SW 1271 (cell line): Measurements from ENCODE around the gene SCFD2.
"Not testable (repeated sequence)": the region's sequence is repeated elsewhere in the genome, so short reads cannot be mapped to it uniquely, and the experiment has no call there.

Experiments used
- DNase-seq, 2 experiments: peaks; one replicate each; lab custom pipeline; 2025; lab: John Stamatoyannopoulos, UW

The SCFD2 gene

DNA sequence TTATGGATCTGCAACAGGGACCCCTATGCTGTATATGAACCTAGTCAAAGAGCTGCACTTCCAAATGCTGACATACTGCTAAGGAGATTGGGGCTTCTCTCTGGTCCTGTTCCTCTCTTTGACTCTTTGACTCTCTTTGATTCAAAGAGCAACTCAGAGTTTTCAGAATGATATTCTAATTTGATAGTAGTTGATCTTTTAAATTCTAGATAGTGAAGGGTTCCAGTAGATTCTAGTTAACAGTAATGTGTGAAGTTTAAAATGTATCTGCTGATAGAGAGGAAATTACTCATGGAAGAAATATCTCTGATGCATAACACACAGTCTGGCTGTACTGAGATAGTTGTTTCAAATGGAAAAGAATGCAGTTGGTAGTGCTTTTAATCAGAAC lies 264.7 kb downstream of the SCFD2 start:
- peak; percentile 6 to 56 for DNase-seq

DNA sequence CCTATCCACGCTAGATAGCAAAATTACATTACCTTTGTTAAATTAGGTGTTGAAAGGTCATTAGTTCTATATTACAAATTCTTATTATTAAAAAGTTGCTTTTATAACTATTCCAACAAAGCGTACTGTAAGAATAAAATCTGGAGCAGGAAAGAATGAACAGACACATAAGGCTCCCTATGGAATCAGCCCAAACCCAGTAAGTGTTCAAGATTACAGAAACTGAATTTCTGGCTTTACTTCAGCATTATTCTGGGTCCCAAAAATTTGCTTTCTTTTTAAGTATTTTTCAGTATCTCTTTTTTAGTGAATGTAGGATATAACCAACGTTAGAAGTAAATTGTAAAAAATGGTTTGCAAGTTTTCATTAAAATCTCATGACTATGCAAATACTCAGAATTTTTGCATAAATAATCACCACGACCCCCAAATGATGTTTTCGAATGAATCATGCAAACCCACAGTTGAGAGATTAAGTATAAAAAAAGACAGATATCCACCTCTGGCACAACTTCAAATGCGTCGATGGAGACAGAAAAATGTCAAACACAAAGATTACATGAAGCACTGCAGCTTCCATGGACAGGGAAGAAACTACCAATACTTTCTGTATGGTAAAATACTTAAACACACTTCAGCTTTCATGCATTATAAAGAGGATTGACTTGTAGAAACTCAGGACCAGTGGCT lies 265.2 kb downstream of the SCFD2 start:
- DNase-seq: no peak

DNA sequence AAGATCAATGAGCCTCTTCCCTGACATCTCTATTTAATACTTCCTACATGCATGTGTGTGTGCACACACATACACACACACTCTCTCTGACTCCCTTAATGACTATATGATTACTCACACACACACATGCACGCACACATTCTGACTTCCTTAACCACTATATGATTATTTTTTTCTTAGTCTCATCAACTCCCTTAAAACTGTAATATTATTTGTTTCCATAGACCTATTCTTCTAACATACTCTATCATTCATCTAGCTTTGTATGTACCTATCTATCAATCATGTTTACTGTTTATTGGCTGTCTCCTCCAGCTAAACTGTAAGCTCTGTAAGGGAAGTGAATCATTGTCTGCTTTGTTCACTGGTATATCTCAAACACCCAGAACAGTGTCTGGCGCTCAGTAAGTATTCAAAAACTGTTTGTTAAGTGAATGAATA lies 267.2 kb downstream of the SCFD2 start:
- peak in 1 of 2 experiments; percentile 1 for DNase-seq

DNA sequence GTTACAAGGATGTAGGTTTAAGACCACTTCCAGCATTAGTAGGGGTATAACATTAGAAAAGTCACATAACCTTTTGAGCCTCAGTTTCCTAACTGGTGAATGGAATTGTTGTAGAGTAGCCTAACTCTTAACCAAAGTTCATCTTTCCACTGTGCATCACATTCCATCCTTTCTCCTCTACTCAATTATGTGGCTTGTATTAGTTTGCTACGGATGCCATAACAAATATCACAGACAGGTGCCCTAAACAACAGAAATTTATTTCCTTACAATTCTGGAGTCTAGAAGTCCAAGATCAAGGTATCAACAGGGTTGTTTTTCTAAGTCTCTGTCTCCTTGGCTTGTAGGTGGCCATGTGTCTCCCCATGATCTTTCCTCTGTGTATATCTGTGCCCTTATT lies 271.8 kb downstream of the SCFD2 start:
- no peak for DNase-seq

DNA sequence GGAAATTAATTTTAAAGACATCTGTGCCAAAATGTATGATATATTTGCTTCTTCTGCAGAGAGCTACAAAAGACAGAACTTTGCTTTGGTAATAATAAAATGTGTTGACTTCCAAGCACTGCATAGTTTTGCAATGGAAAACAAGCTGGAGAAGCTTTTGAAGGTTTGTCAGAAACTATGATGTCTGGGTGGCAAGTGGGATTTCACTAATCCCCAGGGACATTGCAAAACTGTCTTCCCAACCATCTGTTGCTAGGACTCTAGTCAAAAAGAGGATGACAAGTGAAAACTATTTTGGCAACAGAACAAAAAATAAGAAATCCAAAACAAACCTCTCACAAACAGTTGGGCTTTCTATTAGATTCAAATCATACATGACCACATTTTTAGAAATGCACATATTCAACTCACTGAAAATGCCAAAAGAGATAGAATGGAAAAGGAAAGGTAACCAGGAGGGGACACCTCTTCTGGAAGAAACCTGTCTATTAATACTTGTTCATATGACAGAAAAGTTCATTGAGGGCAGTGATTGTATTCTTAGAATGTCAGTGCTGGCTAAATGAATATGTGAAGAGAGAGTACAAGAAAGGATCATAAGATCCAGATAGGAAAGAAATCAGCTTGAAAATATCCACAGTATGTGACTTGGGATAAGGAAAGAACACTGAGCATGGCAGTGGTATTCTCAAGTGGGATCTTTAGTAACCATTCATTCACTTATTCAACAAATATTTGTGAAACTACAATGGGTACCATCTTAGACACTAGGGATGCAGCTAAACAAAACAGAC lies 275.7 kb downstream of the SCFD2 start:
- no peak for DNase-seq

DNA sequence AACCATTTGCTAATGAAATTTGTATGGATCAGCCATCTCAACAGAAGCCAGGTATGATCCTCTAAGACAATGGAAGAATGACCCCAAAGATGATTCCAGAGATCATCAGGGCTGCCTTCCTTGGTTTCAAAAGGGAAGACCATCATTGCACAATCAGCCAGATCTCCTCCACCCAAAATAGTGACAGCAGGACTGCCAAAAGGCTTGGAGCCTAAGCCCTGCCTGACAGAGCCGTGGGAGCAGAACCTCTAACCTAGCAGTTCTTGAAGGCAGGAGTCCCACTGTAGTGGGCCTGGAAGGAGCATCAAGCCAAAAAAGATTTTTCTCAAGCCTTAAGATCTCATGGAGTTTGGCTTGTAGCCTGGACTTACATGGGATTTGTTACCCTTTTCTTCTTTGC lies 277.7 kb downstream of the SCFD2 start:
- DNase-seq: no peak

DNA sequence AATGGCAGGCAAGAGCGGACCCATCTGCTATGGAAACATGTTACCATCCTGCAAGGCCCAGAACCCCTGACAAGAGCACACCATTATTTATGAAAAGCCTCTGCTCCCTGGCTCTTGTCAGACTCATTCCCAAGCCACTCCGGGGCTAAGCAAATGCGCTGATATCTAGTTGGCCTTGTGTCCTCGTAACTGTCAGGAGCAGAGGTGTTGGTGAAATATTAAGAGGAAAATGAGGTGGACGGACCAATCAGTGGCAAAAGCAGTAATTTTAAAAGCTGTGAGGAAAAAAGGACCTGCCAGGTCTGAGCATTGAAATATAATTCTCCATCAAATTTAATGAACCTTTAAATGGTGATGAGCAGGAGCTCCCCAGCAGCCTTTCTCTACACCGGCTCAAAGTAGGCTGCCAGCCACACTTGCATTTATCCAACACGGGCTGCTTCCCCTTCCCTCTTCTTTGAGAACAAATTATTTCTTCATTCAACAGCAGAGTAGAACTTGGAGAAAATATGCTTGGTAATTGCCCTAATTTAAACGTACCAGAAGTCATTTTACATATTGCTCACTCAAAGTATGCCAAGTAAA lies 289.4 kb downstream of the SCFD2 start:
- DNase-seq: no peak

DNA sequence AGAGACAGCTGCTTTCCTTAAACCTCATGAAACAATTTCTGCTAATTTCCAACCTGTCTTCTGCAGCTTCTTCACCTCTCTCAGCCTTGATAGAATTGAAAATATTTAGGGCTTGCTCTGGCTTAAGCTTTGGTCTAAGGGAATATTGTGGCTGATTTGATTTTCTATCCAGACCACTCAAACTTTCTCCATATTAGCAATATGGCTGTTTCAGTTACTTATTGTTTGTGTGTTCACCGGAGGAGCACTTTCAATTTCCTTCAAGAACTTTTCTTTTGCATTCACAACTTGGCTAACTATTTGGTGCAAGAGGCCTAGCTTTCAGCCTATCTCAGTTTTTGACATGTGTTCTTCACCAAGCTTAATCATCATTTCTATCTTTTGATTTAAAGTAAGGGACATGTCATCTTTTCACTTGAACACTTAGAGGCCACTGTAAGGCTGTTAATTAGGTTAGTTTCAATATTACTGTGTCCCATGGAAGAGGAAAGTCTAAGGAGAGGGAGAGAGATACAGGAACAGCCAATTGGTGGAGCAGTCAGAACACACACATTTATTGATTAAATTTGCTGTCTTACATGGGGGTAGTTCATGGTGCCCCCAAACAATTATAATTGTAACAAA lies 290.6 kb downstream of the SCFD2 start:
- no peak for DNase-seq

DNA sequence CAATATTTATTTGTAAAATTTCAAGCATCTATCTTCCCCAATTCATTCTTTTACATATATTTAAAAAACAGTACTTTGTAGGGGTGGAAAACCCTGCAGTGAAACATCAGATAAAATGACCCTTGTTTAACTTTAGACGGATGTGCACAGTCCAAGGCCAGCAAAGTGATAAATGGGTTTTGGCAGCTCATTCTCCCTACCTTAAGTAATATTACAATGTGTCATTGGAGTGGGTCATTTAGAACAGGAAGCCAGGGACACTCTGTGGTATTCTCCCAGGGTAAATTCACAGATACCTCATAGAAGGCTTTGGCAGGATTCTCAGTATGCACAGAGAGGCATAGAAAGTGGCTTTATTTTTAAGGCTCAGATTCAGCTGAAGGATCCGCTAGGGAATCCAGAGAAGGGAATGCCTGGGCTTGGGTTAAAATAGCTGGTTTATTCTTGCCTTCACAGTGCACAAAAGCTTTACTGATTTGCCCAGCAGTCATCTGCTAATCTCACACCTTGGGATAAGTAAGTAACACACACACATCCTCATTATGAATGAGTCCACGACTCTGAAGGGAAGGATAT lies 297.0 kb downstream of the SCFD2 start:
- no peak for DNase-seq

DNA sequence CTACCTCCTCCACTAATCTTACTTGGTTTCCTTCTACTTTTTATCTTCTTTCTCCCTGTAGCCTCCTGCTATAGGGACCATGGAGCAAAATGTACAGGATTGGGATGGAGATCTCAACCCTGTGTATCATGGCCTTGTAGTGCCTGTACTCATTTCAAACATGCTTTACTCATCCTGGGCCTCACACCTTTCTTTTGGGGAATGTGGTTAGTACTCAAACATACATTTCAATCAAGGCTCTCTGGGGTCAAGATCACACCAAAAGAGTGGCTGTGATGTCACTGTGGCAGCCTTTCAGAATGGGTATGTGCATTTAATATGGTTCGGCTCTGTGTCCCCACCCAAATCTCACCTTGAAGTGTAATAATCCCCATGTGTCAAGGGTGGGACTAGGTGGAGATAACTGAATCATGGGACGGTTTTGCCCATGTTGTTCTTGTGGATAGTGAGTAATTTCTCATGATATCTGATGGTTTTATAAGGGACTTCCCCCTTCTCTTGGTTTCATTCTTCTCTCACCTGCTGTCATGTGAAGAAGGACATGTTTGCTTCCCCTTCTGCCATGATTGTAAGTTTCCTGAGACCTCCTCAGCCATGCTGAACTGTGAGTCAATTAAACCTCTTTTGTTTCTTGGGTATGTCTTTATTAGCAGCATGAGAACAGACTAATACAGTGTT lies 298.6 kb downstream of the SCFD2 start:
- no peak for DNase-seq

DNA sequence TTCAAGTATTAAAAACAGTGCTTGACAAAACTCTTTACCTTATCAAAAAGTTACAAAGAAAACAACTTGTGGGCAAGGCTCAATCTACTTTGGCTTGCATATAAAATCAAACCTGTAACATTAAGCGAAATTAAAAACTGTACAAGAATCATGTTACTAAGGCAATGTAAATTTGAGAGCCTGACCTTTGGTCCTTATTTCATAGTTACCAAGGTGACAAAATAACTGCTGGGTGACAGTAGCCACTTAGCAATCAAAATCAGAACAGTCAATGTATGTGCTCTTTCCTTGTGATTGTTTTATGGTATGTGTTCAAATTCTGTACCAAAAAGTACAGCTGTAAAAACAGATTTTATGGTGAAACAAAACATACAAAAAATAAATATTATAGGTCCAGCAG lies 299.7 kb downstream of the SCFD2 start:
- DNase-seq: no peak

DNA sequence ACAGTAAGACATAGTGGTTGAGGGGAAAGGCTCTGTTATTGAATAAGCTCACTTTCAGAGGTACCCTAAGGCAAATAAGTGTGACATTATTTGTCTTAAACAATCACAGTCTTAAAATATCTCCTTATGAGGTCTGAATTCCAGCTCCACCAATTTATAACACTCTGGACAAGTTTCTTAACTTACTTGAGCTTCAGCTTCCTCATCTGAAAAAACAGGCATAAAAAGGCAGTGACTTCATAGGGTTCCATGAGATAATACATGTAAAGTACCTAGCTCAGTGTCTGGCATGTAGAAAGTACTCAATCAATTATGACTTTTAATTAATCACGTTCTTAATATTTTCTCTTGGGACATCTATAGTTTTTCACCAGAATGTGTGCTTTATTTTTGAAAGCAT lies 301.3 kb downstream of the SCFD2 start:
- DNase-seq: no peak

DNA sequence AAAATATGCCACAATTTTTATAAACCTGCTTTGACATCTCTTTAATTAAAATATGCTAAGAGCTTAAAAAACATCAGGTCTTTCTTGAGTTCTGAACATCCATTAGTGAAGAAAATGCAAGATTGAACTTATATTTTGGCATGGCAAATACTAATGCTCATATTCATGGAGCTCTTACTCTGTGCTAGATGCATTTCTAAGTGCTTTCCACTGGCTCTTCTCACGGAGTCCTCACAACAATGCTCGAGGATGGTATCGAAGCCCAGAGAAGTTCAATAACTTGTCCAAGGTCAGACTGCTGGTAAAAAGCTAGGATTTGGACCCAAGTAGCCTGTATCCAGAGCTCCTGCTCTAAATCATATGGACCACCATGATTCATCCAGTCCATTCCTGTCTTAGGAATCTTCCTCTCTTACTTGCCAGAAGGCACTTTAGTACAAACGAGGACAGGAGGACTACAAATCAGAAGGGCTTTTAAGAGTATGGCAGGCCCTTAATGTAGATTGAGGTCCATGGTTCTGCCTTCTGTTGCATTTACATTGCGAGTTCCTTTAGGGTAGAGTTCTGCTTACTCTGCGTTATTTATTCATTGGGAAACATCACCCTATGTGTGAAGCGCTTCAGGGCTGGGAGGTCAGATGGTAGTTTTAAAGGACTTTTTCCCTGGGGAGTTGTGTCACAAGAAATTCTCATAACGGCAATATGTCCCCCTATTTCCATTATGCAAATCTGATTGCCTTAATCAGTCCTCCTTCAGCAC lies 304.6 kb downstream of the SCFD2 start:
- no peak for DNase-seq

DNA sequence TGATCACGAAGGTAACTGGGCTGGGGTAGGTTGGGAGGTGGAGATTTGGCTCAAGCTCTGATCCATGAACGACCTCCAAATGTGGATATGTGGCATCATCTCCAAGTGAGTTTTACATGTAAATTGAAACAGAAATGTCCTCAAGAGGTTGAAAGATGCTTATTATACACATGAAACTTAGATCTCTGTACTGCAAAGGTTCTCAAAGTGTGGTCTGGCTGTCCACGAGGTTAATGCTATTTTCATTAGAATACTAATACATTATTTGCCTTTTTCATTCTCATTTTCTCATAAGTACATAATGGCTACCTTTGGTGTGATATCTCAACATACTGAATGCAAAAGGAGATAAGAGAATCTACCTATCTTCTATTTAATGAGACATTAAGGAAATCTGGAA lies 305.6 kb downstream of the SCFD2 start:
- DNase-seq: no peak

DNA sequence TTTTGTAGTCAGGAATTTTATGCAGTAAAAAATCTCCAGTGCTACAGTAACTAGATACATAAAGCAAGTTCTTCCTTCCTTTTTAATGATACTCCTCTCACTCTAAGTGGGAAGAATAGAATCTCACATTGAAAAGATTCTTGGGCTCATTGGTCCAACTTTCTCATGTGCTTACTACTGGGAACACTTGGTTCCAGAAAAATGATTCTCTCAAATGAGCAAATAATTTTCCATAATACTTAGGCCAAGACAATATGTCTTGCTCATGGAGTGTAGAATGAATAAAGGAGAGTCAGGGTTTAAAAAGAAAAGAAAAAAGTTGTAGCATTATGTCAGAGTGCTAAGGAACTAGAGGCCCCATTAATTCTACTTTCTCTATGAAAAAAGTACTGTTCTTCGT lies 306.0 kb downstream of the SCFD2 start:
- no peak for DNase-seq

DNA sequence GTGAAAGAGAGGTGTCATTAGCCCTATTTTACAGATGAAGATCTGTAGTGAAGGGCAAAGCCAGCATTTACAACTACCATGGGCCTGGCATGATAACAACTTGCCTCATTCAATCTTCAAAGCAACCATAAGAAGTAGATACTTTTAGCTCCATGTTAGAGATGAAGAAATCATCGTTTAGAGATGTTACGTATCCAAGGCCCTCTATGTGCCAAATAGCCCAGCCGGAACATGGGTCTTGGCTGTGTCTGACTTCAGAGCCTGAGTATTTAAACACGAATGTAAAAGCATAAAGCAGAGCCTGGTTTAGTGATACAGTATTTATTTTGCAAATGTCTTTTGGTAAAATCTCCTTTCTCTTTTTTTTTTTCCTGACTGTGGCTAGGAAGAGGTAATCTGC lies 306.6 kb downstream of the SCFD2 start:
- DNase-seq: no peak

DNA sequence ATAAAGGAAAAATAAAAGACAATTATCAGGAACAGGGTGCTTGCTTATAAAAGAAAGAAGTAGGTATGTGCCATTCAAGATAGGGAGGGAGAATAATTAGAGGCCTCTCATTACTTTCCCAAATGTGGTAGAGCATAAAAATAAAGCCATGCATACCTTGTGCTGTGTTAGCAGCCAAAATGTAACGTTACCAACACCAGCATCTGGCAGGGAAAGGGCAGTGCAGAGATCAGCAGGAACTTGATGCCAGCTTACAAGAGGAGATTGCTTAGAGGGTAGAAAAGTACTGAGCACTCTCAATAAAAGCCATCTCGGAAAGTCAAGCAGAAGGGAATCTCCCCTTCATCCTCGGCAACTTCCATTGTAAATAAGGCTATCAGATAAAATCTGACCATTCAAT lies 308.2 kb downstream of the SCFD2 start:
- no peak for DNase-seq

DNA sequence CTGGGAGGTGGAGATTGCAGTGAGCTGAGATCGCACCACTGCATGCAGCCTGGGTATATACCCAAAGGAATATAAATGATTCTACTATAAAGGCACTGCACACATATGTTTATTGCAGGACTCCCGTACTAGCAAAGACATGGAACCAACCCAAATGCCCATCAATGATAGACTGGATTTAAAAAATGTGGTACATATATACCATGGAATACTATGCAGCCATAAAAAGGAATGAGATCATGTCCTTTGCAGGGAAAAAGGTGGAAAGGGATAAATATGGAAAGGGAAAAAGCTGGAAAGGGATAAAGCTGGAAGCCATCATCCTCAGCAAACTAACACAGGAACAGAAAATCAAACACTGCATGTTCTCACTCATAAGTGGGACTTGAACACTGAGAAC lies 308.8 kb downstream of the SCFD2 start:
- DNase-seq: not testable (repeated sequence)

DNA sequence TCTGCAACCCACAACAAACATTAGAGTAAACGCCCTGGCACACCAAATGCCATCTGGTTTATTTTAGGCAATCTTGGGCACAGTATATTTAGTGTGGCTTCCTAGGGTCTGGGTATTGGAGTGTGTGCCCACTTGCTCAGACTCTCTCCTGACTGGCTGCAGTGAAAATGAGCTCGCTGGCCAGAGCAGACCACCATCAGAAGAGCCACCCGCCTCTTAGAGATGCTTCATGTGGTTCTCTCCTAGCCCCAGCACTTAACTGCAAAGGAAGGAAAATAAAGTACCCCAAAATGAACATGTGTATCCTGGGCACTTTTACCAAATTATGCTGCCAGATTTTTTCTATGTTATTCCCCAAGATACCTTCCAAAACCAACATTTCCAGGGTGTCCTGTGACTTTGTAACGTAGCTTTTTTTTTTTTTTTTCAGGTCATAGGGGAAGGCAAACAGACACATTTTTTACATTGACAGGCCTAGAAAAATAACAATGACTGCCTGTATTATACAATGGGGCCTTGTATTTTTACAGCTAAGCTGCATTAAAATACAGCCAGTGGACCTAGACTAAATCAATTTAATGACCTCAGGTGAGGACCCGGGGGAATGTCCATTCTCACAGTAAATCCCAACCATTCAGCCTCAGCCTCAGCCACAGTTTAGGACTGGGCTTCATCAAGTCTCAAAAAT lies 310.0 kb downstream of the SCFD2 start:
- DNase-seq: no peak

DNA sequence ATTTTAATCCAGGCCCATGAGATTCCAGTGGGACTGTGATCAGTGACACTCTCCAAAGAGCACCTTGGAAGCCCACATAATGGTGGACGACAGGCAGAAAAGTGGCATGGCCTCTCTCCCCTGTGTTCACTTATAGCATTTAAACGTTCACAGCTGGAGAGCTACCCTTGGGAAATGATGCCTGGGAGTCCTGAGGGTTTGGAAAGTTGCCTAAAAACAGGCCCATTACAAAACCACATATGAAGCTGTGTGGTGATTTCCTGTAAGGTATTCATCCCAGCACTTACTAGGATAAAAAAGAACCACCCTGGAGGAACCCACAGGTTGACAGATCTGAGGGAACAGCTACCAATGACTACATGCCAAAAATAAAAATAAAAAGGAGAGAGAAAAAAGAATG lies 310.6 kb downstream of the SCFD2 start:
- DNase-seq: no peak

DNA sequence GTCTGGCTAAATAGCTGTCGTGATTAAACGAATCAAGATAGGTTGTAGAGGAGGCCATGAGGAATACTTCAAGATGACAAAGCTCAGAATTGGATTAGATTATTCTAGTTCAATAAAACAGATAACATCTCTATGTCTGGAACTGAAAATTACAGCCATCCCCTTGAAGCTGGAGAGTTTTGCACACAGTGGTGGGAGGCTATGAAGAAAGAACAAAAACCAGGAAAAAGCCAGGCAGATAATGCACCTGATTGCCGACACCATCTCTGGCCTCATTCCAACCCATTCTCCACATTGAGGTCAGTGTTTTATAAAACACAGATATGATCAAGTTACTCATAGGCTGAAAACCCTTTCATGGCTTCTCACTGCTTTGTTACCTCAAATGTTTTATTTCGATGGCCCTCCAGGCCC lies 315.5 kb downstream of the SCFD2 start:
- DNase-seq: no peak
